GM18870 (cell line): ENCODE data around the gene CNTD1.
"Not testable (repeated sequence)": the region's sequence is repeated elsewhere in the genome, so short reads cannot be mapped to it uniquely, and the experiment has no call there.

ENCODE experiments used
- ATAC-seq: cut with Tn5 transposase; IDR thresholded peaks from one replicate; pipeline ENCODE4 v1.9.1; 2021; ENCODE audit warnings: moderate library complexity; ENCODE audit not compliant: unreplicated experiment

Gene CNTD1

GRCh38 chr17:42844761-42845555, 46.3 kb downstream of the CNTD1 start:
- no peak for ATAC-seq

GRCh38 chr17:42845556-42845917, 46.9 kb downstream of the CNTD1 start:
- no peak for ATAC-seq

DNA sequence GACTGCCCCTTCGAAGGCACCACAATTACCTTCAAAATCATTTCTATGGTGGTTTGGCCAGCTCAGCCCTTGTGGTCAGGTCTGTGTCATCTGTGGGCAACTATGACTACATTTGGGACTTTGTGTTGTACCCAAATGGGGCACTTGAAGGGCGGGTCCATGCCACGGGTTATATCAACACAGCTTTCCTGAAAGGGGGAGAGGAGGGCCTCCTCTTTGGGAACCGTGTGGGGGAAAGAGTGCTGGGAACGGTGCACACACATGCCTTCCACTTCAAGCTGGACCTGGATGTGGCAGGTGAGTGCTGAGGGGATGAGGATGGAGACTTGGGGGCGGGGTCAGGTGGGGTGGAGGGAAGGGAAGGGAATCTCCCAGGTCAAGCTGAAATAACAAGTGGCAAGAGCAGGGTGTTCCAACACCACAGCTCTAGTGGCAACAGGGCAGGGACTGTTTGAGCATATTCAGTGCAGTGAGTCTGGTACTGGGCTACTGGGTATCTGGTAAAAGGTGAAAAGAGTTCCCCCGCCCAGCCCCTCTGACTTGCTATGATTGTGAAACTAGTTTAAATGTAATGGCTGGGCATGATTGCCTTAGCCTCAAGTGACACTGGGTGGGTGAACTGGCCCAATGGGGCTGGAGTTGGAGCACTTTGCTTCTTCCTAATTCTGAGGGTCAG, 47.4 kb downstream of the CNTD1 start:
- ATAC-seq = no peak

DNA sequence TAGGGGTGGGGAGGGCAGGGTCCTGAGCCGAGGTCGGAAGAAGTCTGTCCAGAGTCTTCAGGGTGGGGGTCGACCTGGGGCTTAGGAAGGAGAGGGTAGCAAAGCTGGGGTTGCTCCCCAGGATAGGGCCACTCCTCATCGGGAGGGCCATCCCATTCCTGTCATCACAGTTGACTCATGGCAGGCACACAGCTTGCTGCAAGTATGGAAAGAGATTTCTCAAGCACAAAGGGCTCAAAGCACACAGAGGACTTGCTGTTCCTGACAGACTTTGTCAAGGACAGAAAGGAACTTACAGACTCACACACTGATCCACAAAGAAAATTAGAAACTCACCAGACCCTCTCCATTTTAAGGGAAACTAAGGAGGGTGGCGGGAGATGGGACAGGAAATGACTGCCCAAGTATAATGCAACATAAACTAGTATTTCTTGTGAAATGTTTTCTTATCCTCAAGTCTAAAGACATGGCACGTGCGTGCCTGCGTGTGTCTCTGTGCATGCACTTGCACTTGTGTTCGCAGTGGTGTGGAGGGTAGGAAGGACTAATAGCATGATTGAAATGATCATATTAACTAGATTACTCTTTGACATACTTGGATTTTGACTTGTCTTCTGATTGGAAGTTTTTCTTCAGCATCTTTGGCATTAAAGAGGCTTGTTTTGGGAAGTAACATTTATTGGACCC, 48.1 kb downstream of the CNTD1 start:
- no peak for ATAC-seq

DNA sequence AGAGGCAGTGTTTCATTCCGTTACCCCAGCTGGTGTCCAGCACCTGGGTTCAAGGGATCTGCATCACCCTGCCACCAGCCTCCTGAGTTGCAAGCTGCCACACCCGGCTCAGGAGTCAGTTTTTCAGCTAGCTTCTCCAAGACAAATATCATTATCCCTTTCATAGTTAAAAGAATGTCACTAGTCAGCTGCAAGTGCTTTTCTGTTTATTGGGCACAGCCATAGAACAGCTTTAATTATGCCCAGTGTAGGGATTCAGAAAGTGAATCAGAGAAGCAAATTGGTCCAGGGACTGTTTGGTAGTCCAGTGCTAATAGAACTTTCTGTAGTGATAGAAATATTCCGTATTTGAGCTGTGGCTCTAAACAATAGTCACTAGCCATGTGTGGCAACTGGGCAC, 49.4 kb downstream of the CNTD1 start:
- no peak for ATAC-seq

- ATAC-seq = no peak
Observed at GRCh38 chr17:42849031-42849430, 50.4 kb downstream of the CNTD1 start.

GRCh38 chr17:42849451-42850181, 51.0 kb downstream of the CNTD1 start:
- no peak for ATAC-seq

GRCh38 chr17:42850954-42851353, 52.3 kb downstream of the CNTD1 start, which contains the start of gene AOC3:
Gene AOC3 (plus strand): TSS chr17:42851199. CDS start chr17:42851344, 145 bp downstream.
- ATAC-seq = no peak

DNA sequence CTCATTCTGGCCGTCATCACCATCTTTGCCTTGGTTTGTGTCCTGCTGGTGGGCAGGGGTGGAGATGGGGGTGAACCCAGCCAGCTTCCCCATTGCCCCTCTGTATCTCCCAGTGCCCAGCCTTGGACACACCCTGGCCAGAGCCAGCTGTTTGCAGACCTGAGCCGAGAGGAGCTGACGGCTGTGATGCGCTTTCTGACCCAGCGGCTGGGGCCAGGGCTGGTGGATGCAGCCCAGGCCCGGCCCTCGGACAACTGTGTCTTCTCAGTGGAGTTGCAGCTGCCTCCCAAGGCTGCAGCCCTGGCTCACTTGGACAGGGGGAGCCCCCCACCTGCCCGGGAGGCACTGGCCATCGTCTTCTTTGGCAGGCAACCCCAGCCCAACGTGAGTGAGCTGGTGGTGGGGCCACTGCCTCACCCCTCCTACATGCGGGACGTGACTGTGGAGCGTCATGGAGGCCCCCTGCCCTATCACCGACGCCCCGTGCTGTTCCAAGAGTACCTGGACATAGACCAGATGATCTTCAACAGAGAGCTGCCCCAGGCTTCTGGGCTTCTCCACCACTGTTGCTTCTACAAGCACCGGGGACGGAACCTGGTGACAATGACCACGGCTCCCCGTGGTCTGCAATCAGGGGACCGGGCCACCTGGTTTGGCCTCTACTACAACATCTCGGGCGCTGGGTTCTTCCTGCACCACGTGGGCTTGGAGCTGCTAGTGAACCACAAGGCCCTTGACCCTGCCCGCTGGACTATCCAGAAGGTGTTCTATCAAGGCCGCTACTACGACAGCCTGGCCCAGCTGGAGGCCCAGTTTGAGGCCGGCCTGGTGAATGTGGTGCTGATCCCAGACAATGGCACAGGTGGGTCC, 52.9 kb downstream of the CNTD1 start:
- ATAC-seq = not testable (repeated sequence)

DNA sequence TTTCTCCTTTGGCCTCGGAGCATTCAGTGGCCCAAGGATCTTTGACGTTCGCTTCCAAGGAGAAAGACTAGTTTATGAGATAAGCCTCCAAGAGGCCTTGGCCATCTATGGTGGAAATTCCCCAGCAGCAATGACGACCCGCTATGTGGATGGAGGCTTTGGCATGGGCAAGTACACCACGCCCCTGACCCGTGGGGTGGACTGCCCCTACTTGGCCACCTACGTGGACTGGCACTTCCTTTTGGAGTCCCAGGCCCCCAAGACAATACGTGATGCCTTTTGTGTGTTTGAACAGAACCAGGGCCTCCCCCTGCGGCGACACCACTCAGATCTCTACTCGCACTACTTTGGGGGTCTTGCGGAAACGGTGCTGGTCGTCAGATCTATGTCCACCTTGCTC, 53.7 kb downstream of the CNTD1 start:
- no peak for ATAC-seq

DNA sequence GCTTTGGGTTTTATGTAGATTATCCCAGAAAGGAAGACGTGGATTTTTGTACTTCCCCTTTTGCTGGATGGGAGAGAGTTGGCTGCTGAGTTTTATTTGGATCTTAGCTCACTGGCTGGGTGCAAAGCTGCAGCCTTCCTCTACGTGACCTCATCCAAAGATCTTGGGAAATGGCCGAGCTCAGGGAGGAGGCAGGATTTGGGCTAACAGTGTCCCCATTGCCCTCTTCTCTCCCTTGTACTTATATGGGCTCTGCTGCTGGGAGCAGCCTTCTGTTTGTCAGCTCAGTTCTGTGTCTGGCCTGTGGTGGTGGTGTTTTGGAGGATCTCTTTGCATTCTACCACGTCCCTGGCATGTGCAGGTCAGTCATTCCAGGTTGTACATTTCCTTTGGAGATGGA, 54.3 kb downstream of the CNTD1 start:
- no peak for ATAC-seq

DNA sequence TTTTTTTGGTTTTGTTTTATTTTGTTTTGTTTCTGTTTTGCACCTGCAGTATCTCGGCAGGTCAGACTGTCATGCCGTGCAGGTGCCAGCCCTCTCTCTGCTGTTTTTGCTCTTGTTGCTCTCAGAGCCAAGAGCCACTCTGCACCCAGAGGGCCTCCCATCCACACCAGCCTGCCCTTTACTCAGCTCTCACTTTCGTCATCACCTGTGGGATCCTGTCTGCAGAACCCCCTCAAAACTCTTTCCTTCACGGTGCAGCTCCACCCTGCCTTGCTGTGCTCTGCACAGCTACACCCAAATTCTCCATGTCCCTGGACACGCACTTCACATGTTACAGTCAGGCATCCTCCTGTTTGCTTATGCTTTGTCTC, 54.9 kb downstream of the CNTD1 start:
- ATAC-seq = no peak

- no peak for ATAC-seq
Observed at GRCh38 chr17:42853968-42854790, 55.5 kb downstream of the CNTD1 start.

GRCh38 chr17:42855048-42855596, 56.5 kb downstream of the CNTD1 start:
- no peak for ATAC-seq

DNA sequence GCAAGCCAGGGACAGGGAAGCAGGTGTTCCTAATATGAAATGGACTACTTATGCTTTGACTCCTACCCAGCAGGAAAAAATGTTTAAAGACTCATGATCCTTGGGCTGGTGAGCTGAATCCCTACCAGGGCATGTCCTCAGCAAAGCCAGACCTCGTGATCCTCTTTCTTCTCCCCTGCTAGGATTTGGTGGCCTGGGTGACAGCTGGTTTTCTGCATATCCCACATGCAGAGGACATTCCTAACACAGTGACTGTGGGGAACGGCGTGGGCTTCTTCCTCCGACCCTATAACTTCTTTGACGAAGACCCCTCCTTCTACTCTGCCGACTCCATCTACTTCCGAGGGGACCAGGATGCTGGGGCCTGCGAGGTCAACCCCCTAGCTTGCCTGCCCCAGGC, 57.4 kb downstream of the CNTD1 start:
- ATAC-seq = not testable (repeated sequence)

DNA sequence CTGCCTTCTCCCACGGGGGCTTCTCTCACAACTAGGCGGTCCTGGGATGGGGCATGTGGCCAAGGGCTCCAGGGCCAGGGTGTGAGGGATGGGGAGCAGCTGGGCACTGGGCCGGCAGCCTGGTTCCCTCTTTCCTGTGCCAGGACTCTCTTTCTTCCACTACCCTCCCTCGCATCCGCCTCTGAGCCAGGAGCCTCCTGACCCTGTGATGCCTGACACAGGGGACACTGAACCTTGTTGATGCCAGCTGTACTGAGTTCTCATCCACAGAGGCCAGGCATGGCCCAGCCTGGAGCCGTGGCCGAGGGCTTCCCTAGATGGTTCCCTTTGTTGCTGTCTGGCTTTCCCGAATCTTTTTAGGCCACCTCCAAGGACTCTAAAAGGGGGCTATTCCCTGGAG, 57.9 kb downstream of the CNTD1 start:
- ATAC-seq = not testable (repeated sequence)

GRCh38 chr17:42857389-42857788, 58.7 kb downstream of the CNTD1 start:
- ATAC-seq = no peak
